CD4-positive, alpha-beta T cell treated with Interleukin-17A for 1 hour (primary cell): ENCODE measurements around the gene C2orf92.
"Not testable (repeated sequence)": the region's sequence is repeated elsewhere in the genome, so short reads cannot be mapped to it uniquely, and the experiment has no call there.

Source experiments
- DNase-seq: peaks from one replicate; pipeline ENCODE4 v3.0.0-alpha.2; 2020

Gene C2orf92

GRCh38 chr2:97695744-97696143 is 26.2 kb downstream of the C2orf92 start:
- DNase-seq: no peak

- peak; percentile 91 for DNase-seq
Observed at GRCh38 chr2:97697252-97698235, 28.0 kb downstream of the C2orf92 start.

GRCh38 chr2:97698530-97698929 is 29.0 kb downstream of the C2orf92 start:
- no peak for DNase-seq

GRCh38 chr2:97699765-97700444 is 30.4 kb downstream of the C2orf92 start:
- peak; percentile 76 for DNase-seq

GRCh38 chr2:97701186-97701585 is 31.7 kb downstream of the C2orf92 start:
- no peak for DNase-seq

- no peak for DNase-seq
Observed at GRCh38 chr2:97701851-97702465, 32.4 kb downstream of the C2orf92 start.

- DNase-seq: no peak
Observed at GRCh38 chr2:97702731-97703470, 33.4 kb downstream of the C2orf92 start.

GRCh38 chr2:97703741-97704140 is 34.2 kb downstream of the C2orf92 start:
- no peak for DNase-seq

- DNase-seq: no peak
Observed at GRCh38 chr2:97704989-97705388, 35.5 kb downstream of the C2orf92 start.

- no peak for DNase-seq
Observed at GRCh38 chr2:97706112-97706511, 36.6 kb downstream of the C2orf92 start.

- DNase-seq: no peak
Observed at GRCh38 chr2:97706708-97707345, 37.3 kb downstream of the C2orf92 start.

- DNase-seq: no peak
Observed at GRCh38 chr2:97707362-97708047, 38.0 kb downstream of the C2orf92 start.

GRCh38 chr2:97708048-97708380 is 38.5 kb downstream of the C2orf92 start:
- no peak for DNase-seq

GRCh38 chr2:97708608-97709007 is 39.1 kb downstream of the C2orf92 start:
- DNase-seq: no peak

- DNase-seq: no peak
Observed at GRCh38 chr2:97711394-97711711, 41.8 kb downstream of the C2orf92 start.

- DNase-seq: not testable (repeated sequence)
Observed at GRCh38 chr2:97712175-97712574, 42.7 kb downstream of the C2orf92 start.

GRCh38 chr2:97712693-97713295 is 43.3 kb downstream of the C2orf92 start:
- DNase-seq: peak; percentile 38

- DNase-seq: peak; percentile 74
Observed at GRCh38 chr2:97713296-97714083, 44.0 kb downstream of the C2orf92 start, which contains the start of gene ZAP70. Gene ZAP70 (plus strand): TSS chr2:97713576. CDS start chr2:97724037, 10,461 bp downstream.

- DNase-seq: no peak
Observed at GRCh38 chr2:97714084-97714949, 44.8 kb downstream of the C2orf92 start.
